Cardiac muscle cell (in vitro differentiated cells and primary cell): ENCODE data around the gene FBXL15. TPM values are rescaled to one million over a fixed set of nuclear protein-coding genes. Genes with fewer than 3 reads are reported as not detected.

Experiments used
- DNase-seq, 2 donors: peaks; one replicate each; pipeline versions ENCODE4 v3.0.0 to v3.0.0-alpha.2; 2010 to 2017; ENCODE audit warnings: low read depth in 1 of 2, low spot score in 1 of 2
- H3K27ac ChIP-seq: fragments of 200-600 bp; sonication (generic); 2 replicates; pipeline ENCODE4 v1.5.1; 2016
- H3K27me3 ChIP-seq: fragments of 200-600 bp; sonication (generic); 2 replicates; pipeline ENCODE4 v1.6.0; 2016; ENCODE audit warnings: control low read depth
- H3K36me3 ChIP-seq: fragments of 200-600 bp; sonication (generic); 2 replicates; pipeline ENCODE4 v1.5.1; 2016; ENCODE audit warnings: control low read depth
- H3K4me1 ChIP-seq: fragments of 200-600 bp; sonication (generic); 2 replicates; pipeline ENCODE4 v1.8.1; 2017; ENCODE audit warnings: low read depth, mild to moderate bottlenecking, mixed run types
- H3K4me3 ChIP-seq: fragments of 200-600 bp; sonication (generic); 2 replicates; pipeline ENCODE4 v1.5.1; 2016; ENCODE audit warnings: mild to moderate bottlenecking
- H3K9me3 ChIP-seq: fragments of 200-600 bp; sonication (generic); 2 replicates; pipeline ENCODE4 v1.5.1; 2017; ENCODE audit warnings: low read depth, mild to moderate bottlenecking, control low read depth
- CTCF ChIP-seq: IDR thresholded peaks from 2 replicates; pipeline ENCODE4 v1.5.1; 2012; ENCODE audit warnings: low read depth, mild to moderate bottlenecking, low read length
- polyA plus RNA-seq: library from polyadenylated mRNA; unstranded; fragments of >200 nt; fragmentation: Nextera tagmentation; extraction: Ambion mirVana; gene quantifications from 2 replicates; pipeline ENCODE4 v1.2.1, GENCODE V29; 2016
- total RNA-seq: library from RNA; depleted of rRNA; stranded (reverse); fragments of >200 nt; gene quantifications from 2 replicates; pipeline ENCODE4 v1.2.3, GENCODE V29; 2016

Gene FBXL15
- total and polyA plus RNA-seq, 2 experiments from 2014 or later = 36.3 to 46.3 TPM

GRCh38 chr10:102449321-102450123 is 28.9 kb downstream of the FBXL15 start:
- no peak for TF ChIP-seq CTCF

GRCh38 chr10:102450124-102450373 is 29.4 kb downstream of the FBXL15 start:
- H3K36me3 ChIP-seq = no peaks in the 10 kb centered on the region
- peak overlapping the region; percentile 89 for H3K4me3 ChIP-seq
- H3K4me1 ChIP-seq = peaks cover 4% of the 10 kb centered on the region
- TF ChIP-seq CTCF = no peak
- no peaks in the 10 kb centered on the region for H3K27me3 ChIP-seq
- H3K27ac ChIP-seq = peak overlapping the region; percentile 67
- DNase-seq = peak in 1 of 2 donors; percentile 20
- no peaks in the 10 kb centered on the region for H3K9me3 ChIP-seq

More at GRCh38 chr10:102449321-102450123, 28.9 kb downstream of the FBXL15 start:
- DNase-seq = peak; percentile 67 to 77
- peak overlapping the region; percentile 89 for H3K4me3 ChIP-seq
- peaks cover 4% of the 10 kb centered on the region for H3K4me1 ChIP-seq
- no peaks in the 10 kb centered on the region for H3K36me3 ChIP-seq
- peak overlapping the region; percentile 67 for H3K27ac ChIP-seq
- no peaks in the 10 kb centered on the region for H3K27me3 ChIP-seq
- H3K9me3 ChIP-seq = no peaks in the 10 kb centered on the region

GRCh38 chr10:102450374-102451104 is 29.9 kb downstream of the FBXL15 start:
- Histone ChIP-seq H3K9me3 (no peaks in the 10 kb centered on the region), H3K36me3 (no peaks in the 10 kb centered on the region), H3K4me3 (peak overlapping the region; percentile 89), H3K27ac (peak overlapping the region; percentile 67), H3K27me3 (no peaks in the 10 kb centered on the region), H3K4me1 (peaks cover 4% of the 10 kb centered on the region)
- peak; percentile 84 to 85 for DNase-seq
- TF ChIP-seq CTCF = no peak

GRCh38 chr10:102451105-102451969 is 30.7 kb downstream of the FBXL15 start, which contains the start of gene C10orf95:
TSS of gene C10orf95 (minus strand) at chr10:102451543. CDS start at chr10:102451093, 450 bp downstream.
- peak within 1 kb of the TSS; percentile 89 for H3K4me3 ChIP-seq
- no peaks in the 10 kb centered on the region for H3K36me3 ChIP-seq
- DNase-seq = no peak
- peaks cover 4% of the 10 kb centered on the region for H3K4me1 ChIP-seq
- H3K27ac ChIP-seq = peak within 1 kb of the TSS; percentile 67
- no peaks in the 10 kb centered on the region for H3K9me3 ChIP-seq
- no peaks in the 10 kb centered on the region for H3K27me3 ChIP-seq
- no peak for TF ChIP-seq CTCF

- no peak overlapping the region for H3K27ac ChIP-seq
- H3K36me3 ChIP-seq = no peaks in the 10 kb centered on the region
- peaks cover 4% of the 10 kb centered on the region for H3K4me1 ChIP-seq
- DNase-seq = peak in 1 of 2 donors; percentile 51
- no peaks in the 10 kb centered on the region for H3K27me3 ChIP-seq
- TF ChIP-seq CTCF = no peak
- no peaks in the 10 kb centered on the region for H3K9me3 ChIP-seq
- H3K4me3 ChIP-seq = no peak overlapping the region
Observed at GRCh38 chr10:102452672-102453340, 32.2 kb downstream of the FBXL15 start.
